Uterus (tissue), 2 donors: ENCODE data around the gene FLRT1.

Experiments
- POLR2A ChIP-seq, 2 donors: fragments of 450-650 bp; IDR thresholded peaks; one replicate each; pipeline ENCODE4 v1.6.1; 2016; ENCODE audit warnings: antibody characterized with exemption in 2 of 2, mild to moderate bottlenecking in 1 of 2, moderate library complexity in 1 of 2
- TF ChIP-seq, protein P1 (sequence below), 4 experiments: fragments of 200-600 bp in 2 of 4; fragments of 450-650 bp in 2 of 4; sonication (generic) in 2 of 4; IDR thresholded peaks; one replicate each; pipeline ENCODE4 v1.5.1; 2016 to 2019; ENCODE audit warnings: antibody characterized with exemption in 4 of 4, mild to moderate bottlenecking in 2 of 4, moderate library complexity in 1 of 4

DNA sequence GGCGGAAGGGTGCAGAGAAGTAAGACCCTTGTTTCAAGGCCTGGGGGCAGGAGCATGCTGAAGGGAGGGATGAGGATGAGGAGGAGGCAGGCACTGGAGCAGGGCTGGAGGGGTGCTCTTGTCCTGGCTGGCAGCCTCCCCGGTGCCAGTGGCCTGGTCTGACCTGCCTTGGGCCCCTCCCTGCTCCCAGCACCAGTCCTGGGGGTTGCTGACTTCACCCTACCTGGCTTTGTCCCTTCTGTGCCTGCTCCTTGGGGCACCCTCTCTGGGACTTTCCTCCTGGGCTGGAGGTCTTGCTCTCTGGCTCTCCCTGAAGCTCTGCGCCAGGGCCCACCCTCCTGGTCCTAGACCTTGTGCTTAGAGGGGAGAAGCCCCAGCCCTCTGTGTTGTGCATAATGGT is 4.7 kb upstream of the FLRT1 start:
- no peak for TF ChIP-seq POLR2A (IDR thresholded peaks at IDR 0.05)
- TF ChIP-seq, protein P1, sequence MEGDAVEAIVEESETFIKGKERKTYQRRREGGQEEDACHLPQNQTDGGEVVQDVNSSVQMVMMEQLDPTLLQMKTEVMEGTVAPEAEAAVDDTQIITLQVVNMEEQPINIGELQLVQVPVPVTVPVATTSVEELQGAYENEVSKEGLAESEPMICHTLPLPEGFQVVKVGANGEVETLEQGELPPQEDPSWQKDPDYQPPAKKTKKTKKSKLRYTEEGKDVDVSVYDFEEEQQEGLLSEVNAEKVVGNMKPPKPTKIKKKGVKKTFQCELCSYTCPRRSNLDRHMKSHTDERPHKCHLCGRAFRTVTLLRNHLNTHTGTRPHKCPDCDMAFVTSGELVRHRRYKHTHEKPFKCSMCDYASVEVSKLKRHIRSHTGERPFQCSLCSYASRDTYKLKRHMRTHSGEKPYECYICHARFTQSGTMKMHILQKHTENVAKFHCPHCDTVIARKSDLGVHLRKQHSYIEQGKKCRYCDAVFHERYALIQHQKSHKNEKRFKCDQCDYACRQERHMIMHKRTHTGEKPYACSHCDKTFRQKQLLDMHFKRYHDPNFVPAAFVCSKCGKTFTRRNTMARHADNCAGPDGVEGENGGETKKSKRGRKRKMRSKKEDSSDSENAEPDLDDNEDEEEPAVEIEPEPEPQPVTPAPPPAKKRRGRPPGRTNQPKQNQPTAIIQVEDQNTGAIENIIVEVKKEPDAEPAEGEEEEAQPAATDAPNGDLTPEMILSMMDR (IDR thresholded peaks at IDR 0.05) = no peak
